Measurements from ENCODE around the gene GNAO1.

DNA sequence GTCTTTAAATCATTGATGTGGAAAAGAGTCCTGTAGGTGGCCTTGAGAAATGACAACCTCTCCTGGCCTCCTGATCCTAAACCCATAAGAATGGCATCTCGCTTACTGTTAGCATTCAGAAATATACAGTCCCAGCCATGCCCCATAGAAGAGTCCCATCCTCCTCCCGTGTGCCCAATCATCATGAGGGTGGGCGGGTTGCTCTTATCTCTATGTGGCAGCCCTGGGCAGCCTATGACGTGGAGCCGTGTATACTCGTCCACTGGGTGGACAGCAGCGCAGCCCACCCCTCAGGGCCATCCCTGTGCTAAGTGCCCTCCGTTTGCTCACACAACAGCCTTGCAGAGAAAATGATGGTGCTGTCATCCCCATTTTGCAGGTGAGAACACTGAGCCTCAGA, 128.8 kb downstream of the GNAO1 start:
- TF ChIP-seq, protein P1, sequence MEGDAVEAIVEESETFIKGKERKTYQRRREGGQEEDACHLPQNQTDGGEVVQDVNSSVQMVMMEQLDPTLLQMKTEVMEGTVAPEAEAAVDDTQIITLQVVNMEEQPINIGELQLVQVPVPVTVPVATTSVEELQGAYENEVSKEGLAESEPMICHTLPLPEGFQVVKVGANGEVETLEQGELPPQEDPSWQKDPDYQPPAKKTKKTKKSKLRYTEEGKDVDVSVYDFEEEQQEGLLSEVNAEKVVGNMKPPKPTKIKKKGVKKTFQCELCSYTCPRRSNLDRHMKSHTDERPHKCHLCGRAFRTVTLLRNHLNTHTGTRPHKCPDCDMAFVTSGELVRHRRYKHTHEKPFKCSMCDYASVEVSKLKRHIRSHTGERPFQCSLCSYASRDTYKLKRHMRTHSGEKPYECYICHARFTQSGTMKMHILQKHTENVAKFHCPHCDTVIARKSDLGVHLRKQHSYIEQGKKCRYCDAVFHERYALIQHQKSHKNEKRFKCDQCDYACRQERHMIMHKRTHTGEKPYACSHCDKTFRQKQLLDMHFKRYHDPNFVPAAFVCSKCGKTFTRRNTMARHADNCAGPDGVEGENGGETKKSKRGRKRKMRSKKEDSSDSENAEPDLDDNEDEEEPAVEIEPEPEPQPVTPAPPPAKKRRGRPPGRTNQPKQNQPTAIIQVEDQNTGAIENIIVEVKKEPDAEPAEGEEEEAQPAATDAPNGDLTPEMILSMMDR (IDR thresholded peaks at IDR 0.05; ENCODE audit: insufficient read depth, low read length) = no peak
- TF ChIP-seq, protein P2, sequence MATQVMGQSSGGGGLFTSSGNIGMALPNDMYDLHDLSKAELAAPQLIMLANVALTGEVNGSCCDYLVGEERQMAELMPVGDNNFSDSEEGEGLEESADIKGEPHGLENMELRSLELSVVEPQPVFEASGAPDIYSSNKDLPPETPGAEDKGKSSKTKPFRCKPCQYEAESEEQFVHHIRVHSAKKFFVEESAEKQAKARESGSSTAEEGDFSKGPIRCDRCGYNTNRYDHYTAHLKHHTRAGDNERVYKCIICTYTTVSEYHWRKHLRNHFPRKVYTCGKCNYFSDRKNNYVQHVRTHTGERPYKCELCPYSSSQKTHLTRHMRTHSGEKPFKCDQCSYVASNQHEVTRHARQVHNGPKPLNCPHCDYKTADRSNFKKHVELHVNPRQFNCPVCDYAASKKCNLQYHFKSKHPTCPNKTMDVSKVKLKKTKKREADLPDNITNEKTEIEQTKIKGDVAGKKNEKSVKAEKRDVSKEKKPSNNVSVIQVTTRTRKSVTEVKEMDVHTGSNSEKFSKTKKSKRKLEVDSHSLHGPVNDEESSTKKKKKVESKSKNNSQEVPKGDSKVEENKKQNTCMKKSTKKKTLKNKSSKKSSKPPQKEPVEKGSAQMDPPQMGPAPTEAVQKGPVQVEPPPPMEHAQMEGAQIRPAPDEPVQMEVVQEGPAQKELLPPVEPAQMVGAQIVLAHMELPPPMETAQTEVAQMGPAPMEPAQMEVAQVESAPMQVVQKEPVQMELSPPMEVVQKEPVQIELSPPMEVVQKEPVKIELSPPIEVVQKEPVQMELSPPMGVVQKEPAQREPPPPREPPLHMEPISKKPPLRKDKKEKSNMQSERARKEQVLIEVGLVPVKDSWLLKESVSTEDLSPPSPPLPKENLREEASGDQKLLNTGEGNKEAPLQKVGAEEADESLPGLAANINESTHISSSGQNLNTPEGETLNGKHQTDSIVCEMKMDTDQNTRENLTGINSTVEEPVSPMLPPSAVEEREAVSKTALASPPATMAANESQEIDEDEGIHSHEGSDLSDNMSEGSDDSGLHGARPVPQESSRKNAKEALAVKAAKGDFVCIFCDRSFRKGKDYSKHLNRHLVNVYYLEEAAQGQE (IDR thresholded peaks at IDR 0.05; ENCODE audit: insufficient replicate concordance, low read depth) = no peak
- no peak for TF ChIP-seq POLR2AphosphoS5 (IDR thresholded peaks at IDR 0.05; ENCODE audit: low read depth)
